Measurements from ENCODE around the gene USP36.
"Not testable (repeated sequence)": the region's sequence is repeated elsewhere in the genome, so short reads cannot be mapped to it uniquely, and the experiment has no call there.

Gene USP36

DNA sequence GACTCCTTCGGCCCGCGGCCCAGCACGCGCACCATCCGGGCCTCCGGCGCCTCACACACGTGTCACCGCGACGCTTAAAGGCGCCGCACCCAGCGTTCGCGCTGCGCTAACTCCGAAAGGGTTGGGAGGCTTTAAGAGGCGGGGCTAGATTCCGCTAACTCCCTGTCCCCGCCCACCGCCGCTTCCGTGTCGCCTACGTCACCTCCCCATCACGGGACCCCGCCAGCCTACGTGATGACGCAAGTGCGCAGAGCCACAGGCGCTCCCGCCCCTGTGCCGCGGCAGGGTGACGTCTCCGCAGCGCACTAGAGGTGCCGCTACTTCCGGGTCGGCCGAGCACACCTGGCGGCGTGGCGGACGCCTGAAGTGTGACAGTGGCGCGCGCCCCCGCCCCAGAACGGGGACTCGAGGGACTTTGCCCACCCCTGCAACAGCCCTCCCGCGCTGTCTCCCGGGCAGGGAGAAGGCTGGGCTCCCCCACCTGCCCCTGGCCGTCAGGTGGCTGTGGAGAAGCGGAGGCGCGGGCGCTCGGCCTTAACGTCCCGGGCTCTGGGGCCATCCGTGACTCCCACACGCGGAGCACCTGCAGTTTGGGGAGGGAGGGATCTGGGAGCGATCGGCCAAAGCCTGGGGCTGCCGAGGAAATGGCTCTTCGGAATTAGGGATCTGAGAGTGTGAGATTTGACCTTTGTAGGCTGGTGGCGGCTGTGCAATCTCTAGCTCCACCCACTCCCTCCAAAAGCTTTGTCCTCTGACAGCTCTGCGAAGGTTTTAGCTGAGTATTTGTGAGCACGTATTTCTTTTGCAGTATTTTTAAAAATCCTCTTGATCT is at the start of gene USP36:
Gene USP36, minus strand, starts transcription at position 35 of the 832 bp plus-strand sequence. CDS start 4,451 bp downstream, outside the sequence.
- in situ Hi-C loops (cut with HindIII; ENCODE audit: low sequenced_read_pairs), result no loop called here
- peak; percentile 99 for DNase-seq (ENCODE audit: low read depth, low spot score)
- H3K4me3 ChIP-seq (ENCODE audit: low read depth, low read length), result peak within 1 kb of the TSS; percentile 59
- TF ChIP-seq, protein P1, sequence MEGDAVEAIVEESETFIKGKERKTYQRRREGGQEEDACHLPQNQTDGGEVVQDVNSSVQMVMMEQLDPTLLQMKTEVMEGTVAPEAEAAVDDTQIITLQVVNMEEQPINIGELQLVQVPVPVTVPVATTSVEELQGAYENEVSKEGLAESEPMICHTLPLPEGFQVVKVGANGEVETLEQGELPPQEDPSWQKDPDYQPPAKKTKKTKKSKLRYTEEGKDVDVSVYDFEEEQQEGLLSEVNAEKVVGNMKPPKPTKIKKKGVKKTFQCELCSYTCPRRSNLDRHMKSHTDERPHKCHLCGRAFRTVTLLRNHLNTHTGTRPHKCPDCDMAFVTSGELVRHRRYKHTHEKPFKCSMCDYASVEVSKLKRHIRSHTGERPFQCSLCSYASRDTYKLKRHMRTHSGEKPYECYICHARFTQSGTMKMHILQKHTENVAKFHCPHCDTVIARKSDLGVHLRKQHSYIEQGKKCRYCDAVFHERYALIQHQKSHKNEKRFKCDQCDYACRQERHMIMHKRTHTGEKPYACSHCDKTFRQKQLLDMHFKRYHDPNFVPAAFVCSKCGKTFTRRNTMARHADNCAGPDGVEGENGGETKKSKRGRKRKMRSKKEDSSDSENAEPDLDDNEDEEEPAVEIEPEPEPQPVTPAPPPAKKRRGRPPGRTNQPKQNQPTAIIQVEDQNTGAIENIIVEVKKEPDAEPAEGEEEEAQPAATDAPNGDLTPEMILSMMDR (IDR thresholded peaks at IDR 0.05; ENCODE audit: low read depth, low read length), result no peak

- H3K4me3 ChIP-seq (ENCODE audit: low read depth, low read length); in situ Hi-C loops (cut with HindIII; ENCODE audit: low sequenced_read_pairs); DNase-seq (ENCODE audit: low read depth, low spot score): not testable (repeated sequence)
Measured at GRCh38 chr17:78890096-78890495, 49.5 kb upstream of the USP36 start.

DNA sequence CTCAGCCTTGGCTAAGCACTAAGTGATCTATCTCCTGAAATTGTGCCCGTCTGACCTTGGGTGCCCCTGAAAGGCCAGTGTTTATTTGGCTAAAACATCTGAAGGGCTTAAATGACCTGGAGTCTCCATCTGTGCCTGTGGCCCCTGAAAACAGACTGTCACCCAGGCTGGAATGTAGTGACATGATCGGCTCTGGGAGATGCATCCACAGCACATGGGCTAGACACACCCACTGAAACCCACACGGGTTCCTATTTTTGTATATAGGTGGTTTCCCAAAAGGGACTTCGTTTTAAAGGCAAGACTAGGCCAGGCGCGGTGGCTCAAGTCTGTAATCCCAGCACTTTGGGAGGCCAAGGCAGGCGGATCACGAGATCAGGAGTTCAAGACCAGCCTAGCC is 48.9 kb upstream of the USP36 start:
- DNase-seq (ENCODE audit: low read depth, low spot score), result no peak
- TF ChIP-seq, protein P1 (IDR thresholded peaks at IDR 0.05; ENCODE audit: low read depth, low read length), result no peak
- in situ Hi-C loops (cut with HindIII; ENCODE audit: low sequenced_read_pairs), result no loop called here
- H3K4me3 ChIP-seq (ENCODE audit: low read depth, low read length), result no peak overlapping the region

GRCh38 chr17:78888941-78889518 is 48.4 kb upstream of the USP36 start:
- TF ChIP-seq, protein P1 (IDR thresholded peaks at IDR 0.05; ENCODE audit: low read depth, low read length), result no peak

GRCh38 chr17:78886954-78887353 is 46.3 kb upstream of the USP36 start:
- no peak for DNase-seq (ENCODE audit: low read depth, low spot score)
- in situ Hi-C loops (cut with HindIII; ENCODE audit: low sequenced_read_pairs), result no loop called here
- H3K4me3 ChIP-seq (ENCODE audit: low read depth, low read length), result no peak overlapping the region
- TF ChIP-seq, protein P1 (IDR thresholded peaks at IDR 0.05; ENCODE audit: low read depth, low read length), result no peak

More at GRCh38 chr17:78888941-78889518, 48.4 kb upstream of the USP36 start:
- in situ Hi-C loops (cut with HindIII; ENCODE audit: low sequenced_read_pairs), result no loop called here
- no peak overlapping the region for H3K4me3 ChIP-seq (ENCODE audit: low read depth, low read length)
- DNase-seq (ENCODE audit: low read depth, low spot score), result no peak

DNA sequence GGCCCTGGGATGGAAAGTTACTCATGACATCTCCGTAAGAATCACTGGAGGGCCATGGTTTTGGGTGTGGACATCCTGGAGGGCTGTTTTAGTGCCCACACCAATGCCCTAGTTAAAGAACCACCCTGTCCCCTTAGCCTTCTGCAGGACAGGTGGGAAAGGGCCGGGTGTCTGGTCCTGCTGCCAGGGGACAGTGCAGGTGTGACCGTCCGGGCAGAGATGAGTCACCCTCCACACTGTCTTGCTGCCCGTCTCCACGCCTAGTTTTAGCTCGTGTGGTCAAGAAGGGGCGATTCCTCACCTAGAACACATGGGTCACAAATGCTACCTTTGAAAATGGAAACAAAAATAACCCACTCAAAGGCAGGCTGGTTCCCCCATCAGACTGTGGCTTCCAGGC is 45.3 kb upstream of the USP36 start:
- in situ Hi-C loops (cut with HindIII; ENCODE audit: low sequenced_read_pairs), result no loop called here
- DNase-seq (ENCODE audit: low read depth, low spot score), result no peak
- TF ChIP-seq, protein P1 (IDR thresholded peaks at IDR 0.05; ENCODE audit: low read depth, low read length), result no peak
- H3K4me3 ChIP-seq (ENCODE audit: low read depth, low read length), result no peak overlapping the region
